GM19351 (cell line): ENCODE data around the gene TPCN2.

Experiments used
- ATAC-seq: cut with Tn5 transposase; IDR thresholded peaks from one replicate; pipeline ENCODE4 v1.9.1; 2021; ENCODE audit warnings: mild to moderate bottlenecking, moderate library complexity; ENCODE audit not compliant: unreplicated experiment

TPCN2 gene

GRCh38 chr11:69159150-69159852 lies 110.6 kb downstream of the TPCN2 start:
- no peak for ATAC-seq

- no peak for ATAC-seq
These were observed 111.8 kb downstream of the TPCN2 start for GRCh38 chr11:69160296-69161116.

GRCh38 chr11:69161117-69161407 lies 112.3 kb downstream of the TPCN2 start:
- ATAC-seq: no peak

GRCh38 chr11:69162505-69162904 lies 113.8 kb downstream of the TPCN2 start:
- no peak for ATAC-seq

- no peak for ATAC-seq
These were observed 115.1 kb downstream of the TPCN2 start for GRCh38 chr11:69163842-69164241.

GRCh38 chr11:69164824-69165223 lies 116.1 kb downstream of the TPCN2 start:
- no peak for ATAC-seq

GRCh38 chr11:69165775-69166174 lies 117.0 kb downstream of the TPCN2 start:
- no peak for ATAC-seq

GRCh38 chr11:69166218-69167115 lies 117.7 kb downstream of the TPCN2 start:
- ATAC-seq: peak; percentile 98

GRCh38 chr11:69167130-69167915 lies 118.6 kb downstream of the TPCN2 start:
- peak; percentile 10 for ATAC-seq

GRCh38 chr11:69167916-69168691 lies 119.4 kb downstream of the TPCN2 start:
- ATAC-seq: no peak

GRCh38 chr11:69169479-69169878 lies 120.7 kb downstream of the TPCN2 start:
- ATAC-seq: no peak

GRCh38 chr11:69170704-69171103 lies 122.0 kb downstream of the TPCN2 start:
- no peak for ATAC-seq

- no peak for ATAC-seq
These were observed 122.9 kb downstream of the TPCN2 start for GRCh38 chr11:69171476-69172240.

GRCh38 chr11:69172674-69173073 lies 123.9 kb downstream of the TPCN2 start:
- ATAC-seq: no peak

GRCh38 chr11:69173331-69173730 lies 124.6 kb downstream of the TPCN2 start:
- ATAC-seq: no peak

- no peak for ATAC-seq
These were observed 125.3 kb downstream of the TPCN2 start for GRCh38 chr11:69173925-69174581.

- no peak for ATAC-seq
These were observed 126.1 kb downstream of the TPCN2 start for GRCh38 chr11:69174841-69175240.

GRCh38 chr11:69178819-69179482 lies 130.2 kb downstream of the TPCN2 start:
- no peak for ATAC-seq
